Neural progenitor cell (in vitro differentiated cells): Measurements from ENCODE around the gene KAZN. TPM values are rescaled to one million over a fixed set of nuclear protein-coding genes. Genes with fewer than 3 reads are reported as not detected.

Experiments used
- DNase-seq: peaks from one replicate; pipeline ENCODE4 v3.0.0-alpha.2; 2016; ENCODE audit warnings: low spot score
- H2AFZ ChIP-seq: fragments of 200-600 bp; sonication (generic); replicated peaks from 2 replicates; pipeline ENCODE4 v1.6.1; 2016; ENCODE audit warnings: antibody characterized with exemption
- H3F3A ChIP-seq: fragments of 200-600 bp; sonication (generic); 2 replicates; pipeline ENCODE4 v1.6.1; 2016; ENCODE audit warnings: antibody characterized with exemption, low read depth
- H3K27ac ChIP-seq: fragments of 200-600 bp; sonication (generic); 2 replicates; pipeline ENCODE4 v1.5.1; 2016; ENCODE audit warnings: mild to moderate bottlenecking
- H3K27me3 ChIP-seq: fragments of 200-600 bp; sonication (generic); 2 replicates; pipeline ENCODE4 v1.6.1; 2016; ENCODE audit warnings: mild to moderate bottlenecking, moderate library complexity
- H3K36me3 ChIP-seq: fragments of 200-600 bp; sonication (generic); 2 replicates; pipeline ENCODE4 v1.5.1; 2016
- H3K4me1 ChIP-seq: fragments of 200-600 bp; sonication (generic); 2 replicates; pipeline ENCODE4 v1.6.1; 2016; ENCODE audit warnings: mixed run types
- H3K4me2 ChIP-seq: fragments of 200-600 bp; sonication (generic); 2 replicates; pipeline ENCODE4 v1.6.1; 2016
- H3K4me3 ChIP-seq: fragments of 200-600 bp; sonication (generic); 2 replicates; pipeline ENCODE4 v1.5.1; 2016
- H3K79me2 ChIP-seq: fragments of 200-600 bp; sonication (generic); 2 replicates; pipeline ENCODE4 v1.6.1; 2016; ENCODE audit warnings: low read depth
- H3K9ac ChIP-seq: fragments of 200-600 bp; sonication (generic); 2 replicates; pipeline ENCODE4 v1.6.1; 2016
- H3K9me3 ChIP-seq: fragments of 200-600 bp; sonication (generic); 2 replicates; pipeline ENCODE4 v1.5.1; 2016; ENCODE audit warnings: low read depth
- H4K20me1 ChIP-seq: fragments of 200-600 bp; sonication (generic); 2 replicates; pipeline ENCODE4 v1.6.1; 2016; ENCODE audit warnings: low read depth
- H3K27ac Mint-ChIP-seq: 3 replicates; pipeline ENCODE4 v1.8.0; 2021; ENCODE audit warnings: mixed read lengths
- H3K27me3 Mint-ChIP-seq: 2 replicates; pipeline ENCODE4 v1.8.0; 2022; ENCODE audit warnings: low read depth, mild to moderate bottlenecking, inconsistent platforms, moderate library complexity, mixed read lengths; ENCODE audit not compliant: insufficient read depth
- H3K36me3 Mint-ChIP-seq: 3 replicates; pipeline ENCODE4 v1.8.0; 2021; ENCODE audit warnings: mixed read lengths
- H3K4me1 Mint-ChIP-seq: 3 replicates; pipeline ENCODE4 v1.8.0; 2021; ENCODE audit warnings: mixed read lengths
- H3K4me3 Mint-ChIP-seq: 3 replicates; pipeline ENCODE4 v1.8.0; 2021; ENCODE audit warnings: mild to moderate bottlenecking, moderate library complexity, mixed read lengths
- H3K9me3 Mint-ChIP-seq: 3 replicates; pipeline ENCODE4 v1.8.0; 2020; ENCODE audit warnings: mixed read lengths
- CTCF ChIP-seq: fragments of 200-600 bp; sonication (generic); IDR thresholded peaks from 2 replicates; pipeline ENCODE4 v1.5.1; 2017; ENCODE audit warnings: antibody characterized with exemption, mild to moderate bottlenecking
- EZH2 ChIP-seq: fragments of 200-600 bp; sonication (generic); IDR thresholded peaks from 2 replicates; pipeline ENCODE4 v1.6.1; 2017; ENCODE audit warnings: antibody characterized with exemption, mild to moderate bottlenecking, moderate library complexity
- EZH2phosphoT487 ChIP-seq: fragments of 200-600 bp; sonication (generic); IDR thresholded peaks from 2 replicates; pipeline ENCODE4 v1.6.1; 2017; ENCODE audit warnings: antibody characterized with exemption
- total RNA-seq: library from RNA; depleted of rRNA; stranded (reverse); fragments of >200 nt; gene quantifications from 2 replicates; pipeline ENCODE4 v1.2.3, GENCODE V29; 2015; ENCODE audit warnings: low replicate concordance

KAZN gene
- total RNA-seq, 1 donor from 2014 or later, result 6.1 TPM

- Histone ChIP-seq H3K36me3 (no peaks in the 10 kb centered on the region), H3K27ac (no peak overlapping the region), H4K20me1 (no peaks in the 10 kb centered on the region), H3K79me2 (no peaks in the 10 kb centered on the region), H3K4me1 (peaks cover 5% of the 10 kb centered on the region), H3K4me3 (no peak overlapping the region), H3K9ac (no peak overlapping the region), H3K27me3 (no peaks in the 10 kb centered on the region), H3K4me2 (no peak overlapping the region), H3K9me3 (no peaks in the 10 kb centered on the region), H3F3A (no peaks in the 10 kb centered on the region), H2AFZ (no peak overlapping the region)
- peaks cover 5% of the 10 kb centered on the region for H3K27me3 Mint-ChIP-seq
- DNase-seq, result no peak
- H3K4me1 Mint-ChIP-seq, result peaks cover 7% of the 10 kb centered on the region
- no peak overlapping the region for H3K4me3 Mint-ChIP-seq
- no peaks in the 10 kb centered on the region for H3K36me3 Mint-ChIP-seq
- no peak overlapping the region for H3K27ac Mint-ChIP-seq
- H3K9me3 Mint-ChIP-seq, result peaks cover 9% of the 10 kb centered on the region
- TF ChIP-seq CTCF (no peak), EZH2phosphoT487 (no peak), EZH2 (no peak)
Observed at GRCh38 chr1:15125101-15125745, 526.7 kb downstream of the KAZN start.

GRCh38 chr1:15128077-15128476 lies 529.6 kb downstream of the KAZN start:
- no peak for TF ChIP-seq EZH2phosphoT487
- TF ChIP-seq CTCF, result no peak
- no peak for TF ChIP-seq EZH2
- no peaks in the 10 kb centered on the region for H3K27me3 ChIP-seq
- no peaks in the 10 kb centered on the region for H3K36me3 Mint-ChIP-seq
- H3K27me3 Mint-ChIP-seq, result peaks cover 8% of the 10 kb centered on the region
- no peak for DNase-seq
- no peak overlapping the region for H3K9ac ChIP-seq
- no peak overlapping the region for H3K27ac Mint-ChIP-seq
- H3K79me2 ChIP-seq, result no peaks in the 10 kb centered on the region
- no peaks in the 10 kb centered on the region for H3K36me3 ChIP-seq
- H3K4me1 ChIP-seq, result no peaks in the 10 kb centered on the region
- no peak overlapping the region for H2AFZ ChIP-seq
- no peaks in the 10 kb centered on the region for H3F3A ChIP-seq
- H3K4me3 Mint-ChIP-seq, result no peak overlapping the region
- H3K9me3 Mint-ChIP-seq, result peaks cover 9% of the 10 kb centered on the region
- no peak overlapping the region for H3K4me2 ChIP-seq
- peaks cover 5% of the 10 kb centered on the region for H3K4me1 Mint-ChIP-seq
- H4K20me1 ChIP-seq, result no peaks in the 10 kb centered on the region
- H3K9me3 ChIP-seq, result no peaks in the 10 kb centered on the region
- H3K4me3 ChIP-seq, result no peak overlapping the region
- H3K27ac ChIP-seq, result no peak overlapping the region

GRCh38 chr1:15128520-15129313 lies 530.2 kb downstream of the KAZN start:
- Histone ChIP-seq H3K27ac (no peak overlapping the region), H3K4me3 (no peak overlapping the region), H3K36me3 (no peaks in the 10 kb centered on the region), H3F3A (no peaks in the 10 kb centered on the region), H3K9me3 (no peaks in the 10 kb centered on the region), H4K20me1 (no peaks in the 10 kb centered on the region), H3K79me2 (no peaks in the 10 kb centered on the region), H2AFZ (no peak overlapping the region), H3K27me3 (no peaks in the 10 kb centered on the region), H3K4me1 (no peaks in the 10 kb centered on the region), H3K9ac (no peak overlapping the region), H3K4me2 (no peak overlapping the region)
- DNase-seq, result peak; percentile 80
- no peak for TF ChIP-seq EZH2phosphoT487
- TF ChIP-seq CTCF, result peak; percentile 90
- no peak for TF ChIP-seq EZH2
- Mint-ChIP-seq H3K36me3 (no peaks in the 10 kb centered on the region), H3K4me1 (peaks cover 3% of the 10 kb centered on the region), H3K9me3 (peaks cover 9% of the 10 kb centered on the region), H3K4me3 (no peak overlapping the region), H3K27ac (no peak overlapping the region), H3K27me3 (peaks cover 9% of the 10 kb centered on the region)
